Loucy (cell line): ENCODE results near the gene WDR46.
A peak's percentile ranks its signal among the peaks of the same experiment; 100 is the strongest.

Source experiments
- H2AFZ ChIP-seq: fragments of 200-600 bp; sonication (generic); 2 replicates; pipeline ENCODE4 v1.6.0; 2016; ENCODE audit warnings: antibody characterized with exemption, mild to moderate bottlenecking, low read length, moderate library complexity
- H3F3A ChIP-seq: fragments of 200-600 bp; 2 replicates; pipeline ENCODE4 v1.6.0; 2016; ENCODE audit warnings: antibody characterized with exemption, low read depth, mild to moderate bottlenecking
- H3K27me3 ChIP-seq: fragments of 200-600 bp; sonication (generic); 2 replicates; pipeline ENCODE4 v1.6.1; 2014; ENCODE audit warnings: low read length, mild to moderate bottlenecking; ENCODE audit not compliant: insufficient read depth, poor library complexity, severe bottlenecking
- H3K36me3 ChIP-seq: fragments of 200-600 bp; sonication (generic); 2 replicates; pipeline ENCODE4 v1.6.1; 2016; ENCODE audit warnings: low read length; ENCODE audit not compliant: insufficient read depth
- H3K4me1 ChIP-seq: fragments of 200-600 bp; sonication (generic); 2 replicates; pipeline ENCODE4 v1.5.1; 2014; ENCODE audit warnings: low read length, mild to moderate bottlenecking; ENCODE audit not compliant: insufficient read depth, poor library complexity, severe bottlenecking
- H3K4me2 ChIP-seq: fragments of 200-600 bp; sonication (generic); 2 replicates; pipeline ENCODE4 v1.6.0; 2014; ENCODE audit warnings: antibody characterized with exemption, low read length, low read depth, mild to moderate bottlenecking; ENCODE audit not compliant: poor library complexity, severe bottlenecking
- H3K4me3 ChIP-seq: fragments of 200-600 bp; sonication (generic); 2 replicates; pipeline ENCODE4 v1.5.1; 2014; ENCODE audit warnings: low read length, mild to moderate bottlenecking, mixed read lengths; ENCODE audit not compliant: poor library complexity, severe bottlenecking
- H3K79me2 ChIP-seq: fragments of 200-600 bp; sonication (generic); 2 replicates; pipeline ENCODE4 v1.6.1; 2014; ENCODE audit warnings: low read length; ENCODE audit not compliant: insufficient read depth
- H3K9ac ChIP-seq: fragments of 200-600 bp; sonication (generic); 2 replicates; pipeline ENCODE4 v1.6.0; 2014; ENCODE audit warnings: mild to moderate bottlenecking, low read depth, low read length, moderate library complexity; ENCODE audit not compliant: poor library complexity, severe bottlenecking
- H3K9me2 ChIP-seq: fragments of 200-600 bp; sonication (generic); replicated peaks from 2 replicates; pipeline ENCODE4 v1.6.1; 2016; ENCODE audit warnings: low read depth, low read length, mixed read lengths
- H3K9me3 ChIP-seq: fragments of 200-600 bp; sonication (generic); 2 replicates; pipeline ENCODE4 v1.6.1; 2014; ENCODE audit warnings: mild to moderate bottlenecking, antibody characterized with exemption, low read length, low read depth; ENCODE audit not compliant: insufficient read depth
- H4K20me1 ChIP-seq: fragments of 200-600 bp; sonication (generic); 2 replicates; pipeline ENCODE4 v1.6.0; 2014; ENCODE audit warnings: antibody characterized with exemption, low read length, mild to moderate bottlenecking; ENCODE audit not compliant: insufficient read depth, poor library complexity, severe bottlenecking
- CTCF ChIP-seq: fragments of 200-600 bp; sonication (generic); conservative IDR thresholded peaks from 2 replicates; pipeline ENCODE4 v1.5.1; 2014; ENCODE audit warnings: mild to moderate bottlenecking, antibody characterized with exemption, low read length
- EZH2phosphoT487 ChIP-seq: fragments of 200-600 bp; IDR thresholded peaks from 2 replicates; pipeline ENCODE4 v1.6.1; 2018; ENCODE audit warnings: antibody characterized with exemption, mild to moderate bottlenecking, moderate library complexity, borderline replicate concordance

The WDR46 gene

GRCh38 chr6:33236328-33236727 lies 52.7 kb downstream of the WDR46 start:
- Histone ChIP-seq H3K9me3 (no peaks in the 10 kb centered on the region), H3K27me3 (no peaks in the 10 kb centered on the region), H3K4me1 (peaks cover 4% of the 10 kb centered on the region), H3K9me2 (no peaks in the 10 kb centered on the region), H3K79me2 (no peaks in the 10 kb centered on the region), H3K4me2 (no peak overlapping the region), H4K20me1 (no peaks in the 10 kb centered on the region), H2AFZ (no peak overlapping the region), H3K4me3 (no peak overlapping the region), H3K9ac (no peak overlapping the region), H3K36me3 (no peaks in the 10 kb centered on the region), H3F3A (no peaks in the 10 kb centered on the region)
- TF ChIP-seq CTCF (no peak), EZH2phosphoT487 (no peak)

GRCh38 chr6:33235221-33235634 lies 53.8 kb downstream of the WDR46 start:
- no peak overlapping the region for H3K4me3 ChIP-seq
- H2AFZ ChIP-seq = 0 out of 2 replicates have a peak overlapping the region, but pooled peaks have one; percentile 2
- H3K36me3 ChIP-seq = no peaks in the 10 kb centered on the region
- H3K9ac ChIP-seq = no peak overlapping the region
- peaks cover 4% of the 10 kb centered on the region for H3K4me1 ChIP-seq
- no peak for TF ChIP-seq EZH2phosphoT487
- no peak for TF ChIP-seq CTCF
- H3K4me2 ChIP-seq = no peak overlapping the region
- no peaks in the 10 kb centered on the region for H4K20me1 ChIP-seq
- H3K27me3 ChIP-seq = no peaks in the 10 kb centered on the region
- no peaks in the 10 kb centered on the region for H3K79me2 ChIP-seq
- H3F3A ChIP-seq = no peaks in the 10 kb centered on the region
- H3K9me2 ChIP-seq = no peaks in the 10 kb centered on the region
- no peaks in the 10 kb centered on the region for H3K9me3 ChIP-seq
